ENCODE data around the gene DNAH5. TPM values are rescaled to one million over a fixed set of nuclear protein-coding genes. Genes with fewer than 3 reads are reported as not detected.

DNAH5 gene, protein sequence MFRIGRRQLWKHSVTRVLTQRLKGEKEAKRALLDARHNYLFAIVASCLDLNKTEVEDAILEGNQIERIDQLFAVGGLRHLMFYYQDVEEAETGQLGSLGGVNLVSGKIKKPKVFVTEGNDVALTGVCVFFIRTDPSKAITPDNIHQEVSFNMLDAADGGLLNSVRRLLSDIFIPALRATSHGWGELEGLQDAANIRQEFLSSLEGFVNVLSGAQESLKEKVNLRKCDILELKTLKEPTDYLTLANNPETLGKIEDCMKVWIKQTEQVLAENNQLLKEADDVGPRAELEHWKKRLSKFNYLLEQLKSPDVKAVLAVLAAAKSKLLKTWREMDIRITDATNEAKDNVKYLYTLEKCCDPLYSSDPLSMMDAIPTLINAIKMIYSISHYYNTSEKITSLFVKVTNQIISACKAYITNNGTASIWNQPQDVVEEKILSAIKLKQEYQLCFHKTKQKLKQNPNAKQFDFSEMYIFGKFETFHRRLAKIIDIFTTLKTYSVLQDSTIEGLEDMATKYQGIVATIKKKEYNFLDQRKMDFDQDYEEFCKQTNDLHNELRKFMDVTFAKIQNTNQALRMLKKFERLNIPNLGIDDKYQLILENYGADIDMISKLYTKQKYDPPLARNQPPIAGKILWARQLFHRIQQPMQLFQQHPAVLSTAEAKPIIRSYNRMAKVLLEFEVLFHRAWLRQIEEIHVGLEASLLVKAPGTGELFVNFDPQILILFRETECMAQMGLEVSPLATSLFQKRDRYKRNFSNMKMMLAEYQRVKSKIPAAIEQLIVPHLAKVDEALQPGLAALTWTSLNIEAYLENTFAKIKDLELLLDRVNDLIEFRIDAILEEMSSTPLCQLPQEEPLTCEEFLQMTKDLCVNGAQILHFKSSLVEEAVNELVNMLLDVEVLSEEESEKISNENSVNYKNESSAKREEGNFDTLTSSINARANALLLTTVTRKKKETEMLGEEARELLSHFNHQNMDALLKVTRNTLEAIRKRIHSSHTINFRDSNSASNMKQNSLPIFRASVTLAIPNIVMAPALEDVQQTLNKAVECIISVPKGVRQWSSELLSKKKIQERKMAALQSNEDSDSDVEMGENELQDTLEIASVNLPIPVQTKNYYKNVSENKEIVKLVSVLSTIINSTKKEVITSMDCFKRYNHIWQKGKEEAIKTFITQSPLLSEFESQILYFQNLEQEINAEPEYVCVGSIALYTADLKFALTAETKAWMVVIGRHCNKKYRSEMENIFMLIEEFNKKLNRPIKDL (N-terminal part only)
- total RNA-seq (2022; extraction: Qiagen RNA extraction) = 1.3 to 2.1 TPM (median 1.9 TPM) in 5 replicates

DNA sequence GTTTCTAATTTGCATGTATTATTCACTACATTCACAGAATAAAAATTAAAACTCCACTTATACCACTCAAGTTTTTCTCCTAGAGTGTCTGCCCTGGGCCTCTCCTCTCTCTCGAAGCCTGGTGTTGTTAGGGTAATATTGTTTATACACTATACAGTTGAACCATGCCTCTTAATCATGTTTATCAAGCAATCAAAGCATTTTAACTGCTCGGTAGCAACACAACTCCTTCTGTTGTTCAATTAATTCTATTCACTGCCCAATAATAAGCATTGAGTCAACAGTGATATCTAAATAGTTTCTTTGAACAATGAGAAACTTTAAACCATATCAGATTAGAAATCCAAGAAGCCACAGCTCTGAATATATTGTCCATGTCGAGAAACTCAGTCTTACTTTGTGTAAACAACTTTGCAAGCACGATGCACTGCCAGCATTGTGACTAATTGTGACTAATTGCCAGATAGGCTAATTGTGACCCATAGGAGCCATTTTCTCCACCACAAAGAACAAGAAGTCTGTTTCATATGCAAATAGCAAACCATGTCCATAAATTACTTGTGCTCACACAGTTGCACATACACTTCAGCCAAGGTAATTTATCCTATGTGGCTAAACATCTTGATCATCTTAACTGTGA, at the start of gene DNAH5:
DNAH5 (minus strand) TSS at position 129 of the 640 bp plus-strand sequence. CDS start 250 bp downstream, outside the sequence.

Other genes with a start within 250 kb of the DNAH5 start
- 86.9 to 107 TPM (median 89.6 TPM) in 5 replicates for gene TRIO, start 198.7 kb upstream of the DNAH5 start, total RNA-seq (2022; extraction: Qiagen RNA extraction)

Data from A549 treated with dexamethasone at 1 μM for 4 hours (cell line).